GM12872 (cell line): ENCODE measurements around the gene RAPGEF6.

Source experiments
- TF ChIP-seq, protein P1 (sequence below): IDR thresholded peaks from 3 replicates; pipeline ENCODE4 v1.5.1; 2011; ENCODE audit warnings: low read depth, mild to moderate bottlenecking, low read length, moderate library complexity; ENCODE audit not compliant: insufficient read depth

Gene RAPGEF6

DNA sequence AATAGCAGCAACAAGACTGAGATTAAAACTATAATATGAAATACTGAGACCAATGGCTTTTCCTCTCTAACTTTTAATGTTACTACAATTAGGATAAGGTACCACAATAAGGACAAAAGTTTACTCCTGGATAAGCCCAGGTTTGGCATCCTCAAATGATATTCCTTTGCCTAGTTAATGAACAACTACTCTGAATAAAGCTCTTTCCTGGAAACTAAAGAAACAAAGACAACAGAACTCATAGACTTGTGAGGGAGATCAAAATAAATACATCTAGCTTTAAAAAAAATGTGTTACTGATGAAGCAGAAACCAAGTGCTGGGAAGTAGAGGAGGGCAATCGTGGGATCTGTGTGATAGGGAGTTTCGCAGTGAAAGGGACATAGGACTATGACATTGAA lies 19.3 kb upstream of the RAPGEF6 start:
- TF ChIP-seq, protein P1, sequence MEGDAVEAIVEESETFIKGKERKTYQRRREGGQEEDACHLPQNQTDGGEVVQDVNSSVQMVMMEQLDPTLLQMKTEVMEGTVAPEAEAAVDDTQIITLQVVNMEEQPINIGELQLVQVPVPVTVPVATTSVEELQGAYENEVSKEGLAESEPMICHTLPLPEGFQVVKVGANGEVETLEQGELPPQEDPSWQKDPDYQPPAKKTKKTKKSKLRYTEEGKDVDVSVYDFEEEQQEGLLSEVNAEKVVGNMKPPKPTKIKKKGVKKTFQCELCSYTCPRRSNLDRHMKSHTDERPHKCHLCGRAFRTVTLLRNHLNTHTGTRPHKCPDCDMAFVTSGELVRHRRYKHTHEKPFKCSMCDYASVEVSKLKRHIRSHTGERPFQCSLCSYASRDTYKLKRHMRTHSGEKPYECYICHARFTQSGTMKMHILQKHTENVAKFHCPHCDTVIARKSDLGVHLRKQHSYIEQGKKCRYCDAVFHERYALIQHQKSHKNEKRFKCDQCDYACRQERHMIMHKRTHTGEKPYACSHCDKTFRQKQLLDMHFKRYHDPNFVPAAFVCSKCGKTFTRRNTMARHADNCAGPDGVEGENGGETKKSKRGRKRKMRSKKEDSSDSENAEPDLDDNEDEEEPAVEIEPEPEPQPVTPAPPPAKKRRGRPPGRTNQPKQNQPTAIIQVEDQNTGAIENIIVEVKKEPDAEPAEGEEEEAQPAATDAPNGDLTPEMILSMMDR: no peak

DNA sequence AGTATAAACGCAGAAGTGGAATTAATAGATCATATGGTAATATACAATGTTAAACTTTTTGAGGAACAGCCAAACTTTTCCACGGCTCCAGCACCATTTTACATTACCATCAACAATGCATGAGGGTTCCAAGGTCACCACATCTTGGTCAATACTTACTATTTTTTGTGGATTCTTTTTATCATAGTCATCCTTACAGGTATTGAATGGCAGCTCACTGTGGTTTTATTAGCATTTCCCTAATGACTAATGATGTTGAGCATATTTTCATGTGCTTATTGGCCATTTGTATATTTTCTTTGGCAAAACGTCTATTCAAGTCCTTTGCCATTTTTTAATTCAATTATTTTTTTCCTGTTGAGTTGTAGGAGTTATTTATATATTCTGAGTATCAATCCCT lies 14.1 kb upstream of the RAPGEF6 start:
- TF ChIP-seq, protein P1: no peak

DNA sequence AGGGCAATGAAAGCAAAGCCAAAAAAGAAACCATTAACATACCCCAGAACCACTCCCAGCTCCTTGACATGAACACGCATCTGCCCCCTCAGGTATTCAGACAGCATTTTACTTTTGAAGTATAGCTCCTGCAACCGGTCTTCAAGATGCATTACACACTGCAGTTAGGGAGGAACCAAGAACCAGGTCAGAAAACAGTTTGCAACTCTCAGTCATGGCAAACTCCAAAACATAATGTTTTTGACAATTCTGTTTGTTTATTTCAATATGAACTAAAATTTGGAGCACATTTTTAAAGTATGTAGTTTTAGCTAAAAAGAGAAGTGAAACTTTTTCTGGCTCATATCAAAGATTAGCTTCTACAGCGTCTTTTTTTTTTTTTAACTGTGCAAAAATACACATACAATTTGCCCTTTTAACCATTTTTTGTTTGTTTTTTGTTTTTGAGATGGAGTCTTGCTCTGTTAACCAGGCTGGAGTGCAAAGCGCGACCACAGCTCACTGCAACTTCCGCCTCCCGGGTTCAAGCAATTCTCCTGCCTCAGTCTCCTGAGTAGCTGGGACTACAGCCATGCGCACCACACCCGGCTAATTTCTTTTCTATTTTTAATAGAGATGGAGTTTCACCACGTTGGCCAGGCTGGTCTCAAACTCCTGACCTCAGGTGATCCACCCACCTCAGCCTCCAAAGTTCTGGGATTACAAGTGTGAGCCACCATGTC lies 12.2 kb upstream of the RAPGEF6 start:
- TF ChIP-seq, protein P1: no peak

DNA sequence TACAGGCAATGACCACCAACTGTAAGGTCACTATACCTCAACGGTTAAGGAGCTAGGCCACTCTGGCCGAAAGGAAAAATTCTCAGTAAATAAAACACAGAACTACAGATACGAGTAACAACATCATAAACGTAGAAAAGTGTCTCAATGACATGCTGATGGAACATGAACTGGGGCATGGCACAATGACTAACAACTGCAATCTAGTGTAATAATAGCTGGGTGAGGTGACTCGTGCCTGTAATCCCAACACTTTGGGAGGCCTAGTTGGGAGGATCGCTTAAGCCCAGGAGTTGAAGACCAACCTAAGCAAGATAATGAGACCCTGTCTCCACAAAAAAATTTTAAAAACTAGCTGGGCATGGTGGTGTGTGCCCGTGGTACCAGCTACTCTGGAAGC lies 9.8 kb upstream of the RAPGEF6 start:
- TF ChIP-seq, protein P1: no peak

DNA sequence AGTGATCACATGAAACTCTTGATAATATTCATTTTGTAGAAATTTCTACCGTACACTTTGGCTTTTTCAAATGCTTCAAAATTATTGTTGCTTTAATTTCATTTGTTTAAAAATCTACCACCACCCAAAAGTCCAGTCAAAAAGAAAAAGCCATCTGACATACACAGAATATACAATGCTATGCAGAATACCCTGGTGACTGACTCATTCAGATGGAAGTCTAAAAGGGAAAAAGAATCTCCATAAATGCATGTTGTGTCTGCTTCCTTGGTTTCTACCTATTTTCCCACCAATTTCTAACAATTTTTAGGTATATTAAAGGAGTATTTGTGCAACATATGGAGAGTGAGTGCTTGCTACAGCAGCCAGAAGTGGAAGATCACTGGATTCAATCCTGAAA lies 9.3 kb upstream of the RAPGEF6 start:
- TF ChIP-seq, protein P1: no peak

DNA sequence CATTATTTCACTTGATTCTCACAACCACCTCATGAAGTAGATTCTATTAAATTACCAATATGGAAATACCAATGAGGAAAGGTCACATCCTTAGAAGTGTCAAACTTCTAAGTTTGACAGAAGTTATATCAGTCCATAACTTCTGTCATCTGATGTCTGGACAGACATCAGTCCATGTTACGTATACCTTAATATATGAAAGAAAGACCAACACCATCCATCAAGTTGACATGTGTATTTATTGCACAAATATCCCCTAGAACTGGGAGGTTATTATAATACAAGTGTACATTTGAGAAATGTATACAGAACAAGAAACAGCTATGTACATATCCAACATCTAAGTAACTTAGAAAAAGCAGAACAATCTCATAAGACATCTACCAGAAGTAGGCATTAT lies 6.5 kb upstream of the RAPGEF6 start:
- TF ChIP-seq, protein P1: no peak

DNA sequence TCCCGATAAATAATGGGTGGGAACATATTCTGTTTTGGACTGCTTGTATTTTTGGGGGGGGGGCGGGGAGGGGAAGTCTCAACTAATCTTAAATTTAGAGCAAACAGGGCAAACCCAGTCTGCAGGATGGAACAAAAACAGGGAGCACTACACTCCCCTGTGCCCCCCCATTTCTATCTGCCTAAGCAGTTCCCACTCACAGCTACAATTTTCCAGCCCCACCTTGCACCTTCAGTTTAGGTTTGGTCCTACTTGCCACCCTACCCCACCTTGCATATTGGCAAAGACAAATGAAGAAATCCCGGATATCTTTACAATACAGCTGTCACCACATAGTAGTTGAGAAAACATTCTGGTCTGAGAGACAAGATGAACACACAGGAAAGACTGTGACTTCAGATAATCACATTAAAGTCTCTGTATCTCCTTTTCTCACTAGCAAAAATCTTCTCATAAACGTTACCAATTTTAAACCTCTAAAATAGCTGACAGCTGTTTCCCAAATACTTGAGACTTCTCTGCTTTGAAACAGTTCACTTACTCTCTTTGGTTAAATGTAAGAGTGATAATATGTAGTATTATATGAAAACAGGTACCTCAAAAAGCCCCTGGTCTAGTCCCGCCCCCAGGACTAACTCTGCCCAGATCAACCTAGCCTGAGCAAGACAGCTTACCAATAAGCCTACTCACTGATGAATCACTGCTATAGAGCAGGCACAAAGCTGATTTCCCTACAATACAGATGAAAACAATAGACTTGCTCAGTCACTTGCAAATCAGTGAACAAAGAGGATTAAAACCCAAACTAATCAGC lies 5.2 kb upstream of the RAPGEF6 start:
- TF ChIP-seq, protein P1: no peak
